AG09319 (cell line): ENCODE measurements around the gene CYP27A1.

ENCODE experiments used
- DNase-seq: peaks from one replicate; pipeline ENCODE4 v3.0.0-alpha.2; 2010; ENCODE audit warnings: low read depth; ENCODE audit errors: extremely low read depth
- TF ChIP-seq, protein P1 (sequence below): IDR thresholded peaks from 2 replicates; pipeline ENCODE4 v1.5.1; 2011; ENCODE audit warnings: low read depth, mild to moderate bottlenecking, inconsistent platforms, low read length, moderate library complexity

CYP27A1 gene

DNA sequence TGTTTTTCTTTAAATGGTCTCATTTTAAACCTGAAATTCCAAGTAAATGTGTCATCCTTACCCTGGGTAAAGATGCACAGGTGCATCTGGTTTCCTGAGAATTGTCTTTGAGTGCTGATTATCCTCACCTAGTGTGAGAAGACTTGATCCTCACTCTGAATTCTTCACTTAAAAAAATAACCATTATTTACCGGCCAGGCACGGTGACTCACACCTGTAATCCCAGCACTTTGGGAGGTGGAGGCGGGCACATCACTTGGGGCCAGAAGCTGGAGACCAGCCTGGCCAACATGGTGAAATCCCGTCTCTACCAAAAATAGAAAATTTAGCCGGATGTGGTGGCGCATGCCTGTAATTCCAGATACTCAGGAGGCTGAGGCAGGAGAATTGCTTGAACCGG lies 67.8 kb downstream of the CYP27A1 start:
- DNase-seq: no peak
- TF ChIP-seq, protein P1, sequence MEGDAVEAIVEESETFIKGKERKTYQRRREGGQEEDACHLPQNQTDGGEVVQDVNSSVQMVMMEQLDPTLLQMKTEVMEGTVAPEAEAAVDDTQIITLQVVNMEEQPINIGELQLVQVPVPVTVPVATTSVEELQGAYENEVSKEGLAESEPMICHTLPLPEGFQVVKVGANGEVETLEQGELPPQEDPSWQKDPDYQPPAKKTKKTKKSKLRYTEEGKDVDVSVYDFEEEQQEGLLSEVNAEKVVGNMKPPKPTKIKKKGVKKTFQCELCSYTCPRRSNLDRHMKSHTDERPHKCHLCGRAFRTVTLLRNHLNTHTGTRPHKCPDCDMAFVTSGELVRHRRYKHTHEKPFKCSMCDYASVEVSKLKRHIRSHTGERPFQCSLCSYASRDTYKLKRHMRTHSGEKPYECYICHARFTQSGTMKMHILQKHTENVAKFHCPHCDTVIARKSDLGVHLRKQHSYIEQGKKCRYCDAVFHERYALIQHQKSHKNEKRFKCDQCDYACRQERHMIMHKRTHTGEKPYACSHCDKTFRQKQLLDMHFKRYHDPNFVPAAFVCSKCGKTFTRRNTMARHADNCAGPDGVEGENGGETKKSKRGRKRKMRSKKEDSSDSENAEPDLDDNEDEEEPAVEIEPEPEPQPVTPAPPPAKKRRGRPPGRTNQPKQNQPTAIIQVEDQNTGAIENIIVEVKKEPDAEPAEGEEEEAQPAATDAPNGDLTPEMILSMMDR: no peak

DNA sequence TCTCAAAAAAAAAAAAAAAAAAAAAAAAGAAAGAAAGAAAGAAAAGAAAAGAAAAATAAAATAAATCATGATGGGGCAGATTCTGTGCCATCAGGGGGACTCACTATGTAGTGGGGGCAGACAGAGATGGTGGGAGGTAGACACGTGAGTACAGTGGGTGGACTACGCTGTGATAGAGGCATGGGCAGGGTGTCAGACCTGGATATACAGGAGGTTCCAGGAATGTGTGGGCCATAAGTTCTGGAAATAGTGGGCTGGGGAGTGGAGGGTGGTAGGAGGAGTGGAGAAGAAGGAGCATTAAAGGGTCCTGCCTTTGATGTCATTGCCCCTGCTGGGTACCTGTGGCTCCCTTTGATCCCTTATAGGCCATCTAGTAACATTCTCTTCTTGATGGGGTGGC lies 68.8 kb downstream of the CYP27A1 start:
- TF ChIP-seq, protein P1: no peak
- no peak for DNase-seq

DNA sequence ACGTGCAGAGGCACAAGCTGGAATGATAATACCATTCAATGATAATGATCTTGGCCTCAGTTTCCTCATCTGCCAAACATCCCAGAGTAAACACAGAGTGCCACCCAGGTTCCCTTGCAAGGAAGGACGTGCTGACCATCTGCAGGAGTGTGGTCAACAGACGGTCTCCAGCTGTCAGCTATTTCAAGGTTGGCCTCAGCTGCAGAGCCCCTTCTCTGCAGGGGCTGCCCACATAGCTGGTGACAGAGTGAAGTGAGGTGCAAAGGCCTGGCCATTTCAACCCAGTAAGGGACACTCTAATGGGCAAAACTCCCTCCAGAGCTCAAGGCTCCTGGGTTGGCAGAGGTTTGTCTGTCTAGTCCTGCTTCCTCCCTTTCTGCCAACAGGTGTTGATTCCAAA lies 69.3 kb downstream of the CYP27A1 start:
- TF ChIP-seq, protein P1: no peak
- DNase-seq: no peak

DNA sequence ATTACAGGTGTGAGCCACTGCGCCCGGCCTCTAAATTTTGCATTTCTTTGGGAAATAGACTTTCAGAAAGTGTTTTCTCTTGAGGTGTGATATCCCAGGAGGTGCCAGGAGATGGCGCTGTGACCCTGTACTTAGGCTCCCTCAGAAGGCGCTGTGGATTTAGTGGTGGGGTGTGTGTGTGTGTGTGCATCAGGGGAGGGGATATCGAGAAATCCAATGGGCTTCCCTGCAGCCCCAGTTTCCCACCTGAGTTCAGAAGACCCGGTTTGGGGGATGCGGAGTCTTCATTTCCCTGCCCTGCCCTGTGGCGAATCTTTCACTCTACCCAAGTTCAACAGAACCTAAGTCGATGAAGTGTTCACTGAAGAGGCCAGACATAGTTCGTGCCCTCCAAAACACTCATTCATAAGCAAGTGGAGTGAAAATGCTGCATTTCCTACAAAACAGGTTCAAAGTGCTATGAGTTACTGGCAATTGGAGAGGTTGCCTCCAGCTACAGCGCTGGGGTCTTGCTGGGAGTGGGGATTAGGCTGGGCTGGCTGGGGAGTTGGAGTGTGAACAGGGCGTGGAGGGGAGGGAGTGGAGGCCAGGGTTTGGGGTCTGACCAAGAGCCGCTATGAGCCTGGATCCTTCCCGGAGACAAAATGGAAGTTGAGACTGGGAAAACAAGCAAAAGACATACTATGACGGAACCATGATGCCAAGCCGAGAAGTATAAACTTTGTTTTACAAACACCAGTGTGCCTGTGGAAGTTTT lies 71.1 kb downstream of the CYP27A1 start:
- TF ChIP-seq, protein P1: peak; percentile 75
- DNase-seq: peak; percentile 15

DNA sequence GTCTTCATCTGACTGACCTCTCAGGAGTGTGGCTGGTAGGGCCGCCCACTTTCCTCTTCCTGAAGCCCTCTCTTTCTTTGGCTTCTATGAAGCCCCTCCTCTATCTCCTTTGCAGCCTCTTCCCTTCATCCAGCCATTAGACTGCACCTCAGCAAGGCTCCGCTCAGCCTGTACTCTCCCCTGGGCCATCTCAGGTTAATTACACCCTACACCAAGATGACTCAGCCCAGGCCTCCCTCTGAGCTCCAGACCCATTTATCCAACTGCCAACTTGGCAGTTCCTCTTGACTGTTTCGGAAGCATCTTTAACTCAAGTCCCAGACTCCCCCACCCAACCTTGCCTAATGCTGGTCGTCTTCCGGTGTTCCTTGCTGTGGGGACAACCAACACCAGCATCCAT lies 71.8 kb downstream of the CYP27A1 start:
- no peak for DNase-seq
- TF ChIP-seq, protein P1: no peak

DNA sequence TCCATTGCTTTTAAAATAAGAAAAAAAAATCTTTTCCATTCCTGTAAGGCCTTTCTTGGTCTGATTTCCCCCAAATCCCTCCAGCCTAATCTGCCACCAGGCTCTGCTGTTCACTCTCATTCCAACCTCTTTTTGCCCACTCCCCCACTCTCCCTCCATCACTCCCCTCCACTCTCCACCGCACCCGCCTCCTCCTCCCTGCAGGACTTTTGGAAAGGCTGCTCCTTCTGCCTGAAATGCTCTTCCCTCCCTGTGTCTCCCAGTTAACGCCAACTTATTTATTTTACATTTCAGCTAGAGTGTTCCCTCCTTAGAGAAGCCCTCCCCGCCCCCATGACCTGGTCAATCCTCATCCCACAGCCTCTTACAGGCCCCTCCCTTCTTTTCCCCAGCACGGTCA lies 72.9 kb downstream of the CYP27A1 start:
- TF ChIP-seq, protein P1: no peak

DNA sequence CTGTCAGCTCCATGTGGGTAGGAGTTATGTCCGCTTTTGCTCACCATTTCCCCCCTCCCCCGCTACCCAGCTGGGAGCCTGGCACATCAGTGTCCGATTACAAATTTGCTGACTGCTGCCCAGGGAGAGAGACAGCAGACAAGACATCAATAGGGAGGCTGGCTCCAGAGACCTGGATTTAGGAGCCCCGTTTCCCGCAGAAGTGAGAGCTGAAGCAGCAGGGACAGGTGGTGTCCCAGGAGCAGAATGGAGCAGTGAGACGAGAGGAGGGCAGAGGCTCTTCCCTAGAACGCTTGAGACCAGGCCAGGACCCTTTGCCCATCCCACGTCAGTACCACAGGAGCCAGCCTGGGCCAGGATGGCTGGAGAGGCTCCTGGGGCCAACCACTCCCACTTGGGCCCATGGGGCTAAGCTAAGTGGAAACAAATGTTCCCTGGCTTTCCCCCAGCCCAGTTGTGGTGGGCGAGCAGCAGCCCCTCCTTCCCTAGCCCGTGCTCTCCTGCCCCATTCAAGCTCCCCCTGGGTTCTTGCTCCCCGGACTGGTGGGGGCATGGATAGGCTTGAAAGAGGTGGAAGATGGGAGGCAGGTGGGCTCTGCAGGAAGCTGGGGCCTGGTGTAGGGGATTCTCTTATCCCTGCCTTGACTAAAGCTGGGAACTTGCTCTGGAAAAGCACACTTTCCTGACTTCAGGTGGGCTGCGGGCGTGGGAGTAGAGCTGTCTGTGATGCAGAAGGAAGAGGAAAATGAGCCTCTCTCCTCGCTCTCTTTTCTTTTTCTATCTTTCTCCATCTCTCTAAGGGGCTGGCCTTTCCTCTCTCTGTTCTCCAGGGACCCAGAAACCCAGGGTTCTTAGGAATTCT lies 73.6 kb downstream of the CYP27A1 start:
- no peak for DNase-seq
- TF ChIP-seq, protein P1: no peak

More for the DNA sequence above, 72.9 kb downstream of the CYP27A1 start:
- no peak for DNase-seq
